HPDE6-E6E7 (cell line): ENCODE results near the gene SMIM1.

Experiments
- DNase-seq: peaks from one replicate; pipeline ENCODE4 v3.0.0; 2011; ENCODE audit warnings: missing footprints; ENCODE audit errors: extremely low spot score

The SMIM1 gene

GRCh38 chr1:3821004-3821403 lies 48.5 kb downstream of the SMIM1 start:
- DNase-seq: no peak

- DNase-seq: no peak
These were observed 48.9 kb downstream of the SMIM1 start for GRCh38 chr1:3821447-3821846.

GRCh38 chr1:3821908-3822307 lies 49.4 kb downstream of the SMIM1 start:
- no peak for DNase-seq

- no peak for DNase-seq
These were observed 49.9 kb downstream of the SMIM1 start for GRCh38 chr1:3822421-3822820.

- DNase-seq: no peak
These were observed 52.1 kb downstream of the SMIM1 start for GRCh38 chr1:3824650-3825049.

GRCh38 chr1:3825356-3825755 lies 52.8 kb downstream of the SMIM1 start:
- no peak for DNase-seq
